HCT116 (cell line): ENCODE data around the gene IFT20. TPM values are rescaled to one million over a fixed set of nuclear protein-coding genes. Genes with fewer than 3 reads are reported as not detected.
A peak's percentile ranks its signal among the peaks of the same experiment; 100 is the strongest.

Experiments
- ATAC-seq: fragments of 200-7000 bp; cut with Tn5 transposase; 2 replicates; pipeline ENCODE4 v1.9.1; 2020; ENCODE audit warnings: mild to moderate bottlenecking, moderate library complexity
- BruUV-seq: library from RNA; stranded (reverse); fragments of 400-500 nt; replicated peaks from 2 replicates; lab custom pipeline; 2021; lab: Mats Ljungman, UMichigan
- CTCF ChIA-PET: fragments of 300-600 bp; sonication (Branson Sonifier 250); formaldehyde crosslinking; loops from one replicate; lab custom pipeline; 2021; ENCODE audit warnings: antibody characterized with exemption; lab: Charles Lee
- POLR2A ChIA-PET: fragments of 300-600, 350-600 bp; sonication (Branson Sonifier 250); formaldehyde crosslinking; loops from one replicate; lab custom pipeline; 2021; ENCODE audit warnings: antibody characterized with exemption; lab: Charles Lee
- RAD21 ChIA-PET, 2 experiments: fragments of 300-600 bp; sonication (Branson Sonifier 250); formaldehyde crosslinking; loops; one replicate each; lab custom pipeline; 2023; ENCODE audit warnings: low total read pairs in 2 of 2; ENCODE audit not compliant: uncharacterized antibody in 2 of 2, unreplicated experiment in 2 of 2, low non-redundant PET in 1 of 2; lab: Charles Lee
- DNase-seq: peaks from one replicate; pipeline ENCODE4 v3.0.0-alpha.2; 2010; ENCODE audit warnings: low read depth, low spot score
- H2AFZ ChIP-seq: fragments of 200-600 bp; shearing (Covaris generic), sonication (generic); 2 replicates; pipeline ENCODE4 v1.6.1; 2017; ENCODE audit warnings: low read depth, mixed run types, mixed read lengths, antibody characterized with exemption, low read length; ENCODE audit not compliant: poor library complexity, severe bottlenecking
- H3K27ac ChIP-seq: 2 replicates; pipeline ENCODE4 v1.5.1; 2012; ENCODE audit warnings: low read depth, low read length
- H3K27me3 ChIP-seq: fragments of 200-600 bp; sonication (generic); 2 replicates; pipeline ENCODE4 v1.6.1; 2016; ENCODE audit warnings: mixed run types, low read length, mixed read lengths; ENCODE audit not compliant: insufficient read depth
- H3K36me3 ChIP-seq, 2 experiments: fragments of 200-500 bp in 1 of 2; fragments of 200-600 bp in 1 of 2; sonication (Bioruptor generic) in 1 of 2; sonication (generic) in 1 of 2; 2 replicates each; pipeline versions ENCODE4 v1.5.1 to v1.6.1; 2014 to 2016; ENCODE audit warnings: low read length in 2 of 2, inconsistent platforms in 1 of 2, mixed read lengths in 1 of 2, mixed run types in 1 of 2; ENCODE audit not compliant: insufficient read depth in 2 of 2, control insufficient read depth in 1 of 2
- H3K4me1 ChIP-seq, 2 experiments: fragments of 200-600 bp in 1 of 2; sonication (generic) in 1 of 2; 2 replicates each; pipeline versions ENCODE4 v1.5.1 to v1.6.1; 2012 to 2017; ENCODE audit warnings: low read length in 2 of 2, inconsistent platforms in 1 of 2, mild to moderate bottlenecking in 1 of 2, mixed read lengths in 1 of 2, mixed run types in 1 of 2, moderate library complexity in 1 of 2; ENCODE audit not compliant: insufficient read depth in 2 of 2, control insufficient read depth in 1 of 2
- H3K4me2 ChIP-seq: fragments of 200-600 bp; sonication (generic); 2 replicates; pipeline ENCODE4 v1.6.1; 2017; ENCODE audit warnings: mixed run types, low read length, mixed read lengths
- H3K4me3 ChIP-seq, 2 experiments: fragments of 200-600 bp in 1 of 2; sonication (generic) in 1 of 2; replicated peaks in 1 of 2; 2 replicates each; pipeline ENCODE4 v1.5.1; 2011 to 2016; ENCODE audit warnings: low read length in 2 of 2, control low read depth in 1 of 2, low read depth in 1 of 2, mild to moderate bottlenecking in 1 of 2, mixed read lengths in 1 of 2, mixed run types in 1 of 2
- H3K79me2 ChIP-seq: fragments of 200-600 bp; sonication (generic); 2 replicates; pipeline ENCODE4 v1.6.1; 2017; ENCODE audit warnings: mild to moderate bottlenecking, mixed run types, low read length, moderate library complexity, mixed read lengths; ENCODE audit not compliant: insufficient read depth
- H3K9ac ChIP-seq: fragments of 200-600 bp; sonication (generic); 2 replicates; pipeline ENCODE4 v1.6.1; 2016; ENCODE audit warnings: low read length, mixed read lengths
- H3K9me2 ChIP-seq: fragments of 200-600 bp; sonication (generic), shearing (Covaris generic); 2 replicates; pipeline ENCODE4 v1.6.1; 2017; ENCODE audit warnings: mixed run types, mild to moderate bottlenecking, moderate library complexity; ENCODE audit not compliant: insufficient read depth
- H3K9me3 ChIP-seq, 2 experiments: fragments of 200-500 bp in 1 of 2; fragments of 200-600 bp in 1 of 2; sonication (Bioruptor generic) in 1 of 2; sonication (generic) in 1 of 2; 2 replicates each; pipeline ENCODE4 v1.6.1; 2014 to 2017; ENCODE audit warnings: low read length in 2 of 2, mixed read lengths in 2 of 2, inconsistent platforms in 1 of 2, low read depth in 1 of 2, mild to moderate bottlenecking in 1 of 2, mixed run types in 1 of 2, moderate library complexity in 1 of 2; ENCODE audit not compliant: control insufficient read depth in 1 of 2, insufficient read depth in 1 of 2
- H4K20me1 ChIP-seq: fragments of 200-600 bp; sonication (generic), shearing (Covaris generic); 2 replicates; pipeline ENCODE4 v1.6.1; 2017; ENCODE audit warnings: mixed run types, mild to moderate bottlenecking, moderate library complexity; ENCODE audit not compliant: insufficient read depth
- EGR1 ChIP-seq: IDR thresholded peaks from 2 replicates; pipeline ENCODE4 v1.6.1; 2012; ENCODE audit warnings: low read depth
- EZH2phosphoT487 ChIP-seq: fragments of 200-600 bp; IDR thresholded peaks from 2 replicates; pipeline ENCODE4 v1.6.1; 2018; ENCODE audit warnings: antibody characterized with exemption, borderline replicate concordance
- FOSL1 ChIP-seq: IDR thresholded peaks from 2 replicates; pipeline ENCODE4 v1.6.1; 2012; ENCODE audit warnings: low read depth
- POLR2A ChIP-seq: IDR thresholded peaks from 2 replicates; pipeline ENCODE4 v1.7.0; 2011; ENCODE audit warnings: borderline replicate concordance; ENCODE audit not compliant: insufficient read depth, insufficient read length; ENCODE audit errors: extremely low read depth
- POLR2AphosphoS5 ChIP-seq: IDR thresholded peaks from 2 replicates; pipeline ENCODE4 v1.6.1; 2011; ENCODE audit warnings: mild to moderate bottlenecking, low read depth, low read length, moderate library complexity
- RAD21 ChIP-seq: IDR thresholded peaks from 2 replicates; pipeline ENCODE4 v1.6.1; 2012; ENCODE audit warnings: low read depth, mild to moderate bottlenecking
- SIN3A ChIP-seq: IDR thresholded peaks from 2 replicates; pipeline ENCODE4 v1.6.1; 2012; ENCODE audit warnings: low read depth
- SP1 ChIP-seq: IDR thresholded peaks from 2 replicates; pipeline ENCODE4 v1.6.1; 2012; ENCODE audit warnings: low read depth
- TCF7L2 ChIP-seq: IDR thresholded peaks from 2 replicates; pipeline ENCODE4 v1.7.0; 2011; ENCODE audit warnings: borderline replicate concordance, inconsistent platforms; ENCODE audit not compliant: insufficient read depth, insufficient read length; ENCODE audit errors: extremely low read depth
- YY1 ChIP-seq: IDR thresholded peaks from 2 replicates; pipeline ENCODE4 v1.6.1; 2011; ENCODE audit warnings: low read length, low read depth, moderate library complexity, mild to moderate bottlenecking; ENCODE audit not compliant: insufficient replicate concordance; ENCODE audit errors: extremely low read depth
- ZFX ChIP-seq: fragments of 450-650 bp; IDR thresholded peaks from 2 replicates; pipeline ENCODE4 v1.6.1; 2017
- intact Hi-C: fragments of 100-400 bp; cut with micrococcal nuclease; formaldehyde crosslinking; loops from 2 replicates; pipeline ENCODE4 v1.10.0; 2022
- total RNA-seq: library from RNA; stranded (reverse); gene quantifications from one replicate; pipeline ENCODE4 v1.2.1, GENCODE V29; 2021; ENCODE audit not compliant: unreplicated experiment
- TF ChIP-seq, protein P1 (sequence below): IDR thresholded peaks from 2 replicates; pipeline ENCODE4 v1.6.1; 2012
- TF ChIP-seq, protein P2 (sequence below): IDR thresholded peaks from 2 replicates; pipeline ENCODE4 v1.6.1; 2012
- TF ChIP-seq, protein P3 (sequence below), 3 experiments: fragments of 200-600 bp in 1 of 3; sonication (generic) in 1 of 3; IDR thresholded peaks in 2 of 3; conservative IDR thresholded peaks in 1 of 3; 2 replicates each; pipeline ENCODE4 v1.5.1; 2012 to 2017; ENCODE audit warnings: low read depth in 2 of 3, low read length in 2 of 3, antibody characterized with exemption in 1 of 3, borderline replicate concordance in 1 of 3, control low read depth in 1 of 3, mild to moderate bottlenecking in 1 of 3, mixed read lengths in 1 of 3, mixed run types in 1 of 3, moderate library complexity in 1 of 3; ENCODE audit not compliant: insufficient read depth in 1 of 3
- TF ChIP-seq, protein P4 (sequence below): IDR thresholded peaks from 2 replicates; pipeline ENCODE4 v1.6.1; 2011; ENCODE audit warnings: mild to moderate bottlenecking, low read length, moderate library complexity; ENCODE audit not compliant: insufficient replicate concordance; ENCODE audit errors: extremely low read depth

The IFT20 gene
- total RNA-seq, 1 experiment from 2014 or later: 21.7 TPM

DNA sequence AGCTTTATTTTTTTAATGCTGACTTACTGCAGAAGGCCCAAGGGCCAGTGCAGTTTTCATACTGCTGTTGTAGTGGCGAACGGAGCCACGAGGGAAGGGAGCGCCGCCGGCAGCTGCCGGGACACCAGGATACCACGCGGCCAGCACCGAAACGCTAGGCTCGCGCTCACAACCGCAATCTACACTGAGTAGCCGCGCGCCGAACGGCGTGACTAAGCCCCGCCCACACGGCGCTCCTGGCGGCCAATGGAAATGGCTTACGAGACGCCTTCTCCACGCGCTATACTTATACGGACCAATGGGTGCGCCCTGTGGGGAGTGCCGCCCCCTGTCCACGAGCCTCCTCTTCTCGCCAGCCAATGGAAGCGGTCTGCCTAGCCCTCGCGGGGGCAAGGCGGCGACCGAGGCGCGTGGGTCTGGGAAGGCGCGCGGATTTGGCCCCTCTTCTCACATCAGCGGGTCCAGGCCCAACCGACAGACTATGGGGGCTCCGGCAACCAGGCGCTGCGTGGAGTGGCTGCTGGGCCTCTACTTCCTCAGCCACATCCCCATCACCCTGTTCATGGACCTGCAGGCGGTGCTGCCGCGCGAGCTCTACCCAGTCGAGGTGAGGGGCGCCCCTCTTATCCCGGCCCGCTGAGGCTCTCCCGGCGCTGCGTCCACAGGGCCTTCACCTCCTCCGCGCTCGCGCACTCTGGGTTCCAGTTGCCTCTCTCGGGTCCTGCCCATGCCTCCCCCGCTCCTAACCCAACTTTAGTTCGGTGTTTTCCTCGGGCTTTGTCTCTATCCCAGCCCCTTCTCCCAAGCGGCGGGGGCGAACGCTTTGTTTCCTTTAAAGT is 16.3 kb downstream of the IFT20 start, which contains the start of gene TMEM97:
Gene TMEM97, plus strand, starts transcription at position 442 of the 839 bp plus-strand sequence. Its CDS starts 40 bp downstream, at position 482.
- Histone ChIP-seq H3K9me2 (no peaks in the 10 kb centered on the region), H4K20me1 (no peaks in the 10 kb centered on the region), H3K9ac (peak within 1 kb of the TSS; percentile 91), H3K79me2 (peaks cover 49% of the 10 kb centered on the region), H3K27ac (peak within 1 kb of the TSS; percentile 71), H3K27me3 (no peaks in the 10 kb centered on the region), H3K4me1 (peaks cover 12 to 26% of the 10 kb centered on the region in 2 experiments; a peak in 3 of 4 replicates), H3K36me3 (peaks cover 0 to 6% of the 10 kb centered on the region in 2 experiments; a peak in 1 of 4 replicates), H3K4me3 (peak within 1 kb of the TSS; percentile 86 to 95), H3K9me3 (no peaks in the 10 kb centered on the region), H2AFZ (no peak within 1 kb of the TSS), H3K4me2 (peak within 1 kb of the TSS; percentile 98)
- ChIA-PET CTCF (interaction anchor here (0.6 to 0.9 kb wide), 2 partner anchors 16 to 106 kb away, joined by 3 read pairs; partner anchors contain the start of genes IFT20 and TNFAIP1), RAD21 (no interaction called here), POLR2A (interaction anchor here (2.4 kb wide), 1 partner anchor 17 kb away, joined by 8 read pairs; the partner anchor contains the start of genes IFT20 and TNFAIP1)
- peak; percentile 29 for TF ChIP-seq POLR2A
- TF ChIP-seq FOSL1: no peak
- TF ChIP-seq SP1: peak; percentile 95
- TF ChIP-seq SIN3A: 0 out of 2 replicates have a peak, but pooled peaks have one; percentile 61
- no peak for TF ChIP-seq TCF7L2
- TF ChIP-seq, protein P1, sequence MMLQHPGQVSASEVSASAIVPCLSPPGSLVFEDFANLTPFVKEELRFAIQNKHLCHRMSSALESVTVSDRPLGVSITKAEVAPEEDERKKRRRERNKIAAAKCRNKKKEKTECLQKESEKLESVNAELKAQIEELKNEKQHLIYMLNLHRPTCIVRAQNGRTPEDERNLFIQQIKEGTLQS: no peak
- TF ChIP-seq EZH2phosphoT487: no peak
- TF ChIP-seq RAD21: no peak
- TF ChIP-seq POLR2AphosphoS5: peak; percentile 82
- TF ChIP-seq ZFX: peak; percentile 76; the same call in 1 of the 2 replicates
- TF ChIP-seq, protein P2, sequence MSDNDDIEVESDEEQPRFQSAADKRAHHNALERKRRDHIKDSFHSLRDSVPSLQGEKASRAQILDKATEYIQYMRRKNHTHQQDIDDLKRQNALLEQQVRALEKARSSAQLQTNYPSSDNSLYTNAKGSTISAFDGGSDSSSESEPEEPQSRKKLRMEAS: peak; percentile 95
- no peak for TF ChIP-seq YY1
- peak; percentile 61 for TF ChIP-seq EGR1
- TF ChIP-seq, protein P3, sequence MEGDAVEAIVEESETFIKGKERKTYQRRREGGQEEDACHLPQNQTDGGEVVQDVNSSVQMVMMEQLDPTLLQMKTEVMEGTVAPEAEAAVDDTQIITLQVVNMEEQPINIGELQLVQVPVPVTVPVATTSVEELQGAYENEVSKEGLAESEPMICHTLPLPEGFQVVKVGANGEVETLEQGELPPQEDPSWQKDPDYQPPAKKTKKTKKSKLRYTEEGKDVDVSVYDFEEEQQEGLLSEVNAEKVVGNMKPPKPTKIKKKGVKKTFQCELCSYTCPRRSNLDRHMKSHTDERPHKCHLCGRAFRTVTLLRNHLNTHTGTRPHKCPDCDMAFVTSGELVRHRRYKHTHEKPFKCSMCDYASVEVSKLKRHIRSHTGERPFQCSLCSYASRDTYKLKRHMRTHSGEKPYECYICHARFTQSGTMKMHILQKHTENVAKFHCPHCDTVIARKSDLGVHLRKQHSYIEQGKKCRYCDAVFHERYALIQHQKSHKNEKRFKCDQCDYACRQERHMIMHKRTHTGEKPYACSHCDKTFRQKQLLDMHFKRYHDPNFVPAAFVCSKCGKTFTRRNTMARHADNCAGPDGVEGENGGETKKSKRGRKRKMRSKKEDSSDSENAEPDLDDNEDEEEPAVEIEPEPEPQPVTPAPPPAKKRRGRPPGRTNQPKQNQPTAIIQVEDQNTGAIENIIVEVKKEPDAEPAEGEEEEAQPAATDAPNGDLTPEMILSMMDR (IDR thresholded peaks at IDR 0.05 in 2 of 3, conservative IDR thresholded peaks at IDR 0.05 in 1 of 3; ENCODE audit: borderline replicate concordance in 1 of 3, insufficient read depth in 1 of 3, low read depth in 2 of 3, low read length in 2 of 3): 0 out of 6 replicates have a peak, but pooled peaks of 1 of the 3 experiments have one; percentile 2
- TF ChIP-seq, protein P4, sequence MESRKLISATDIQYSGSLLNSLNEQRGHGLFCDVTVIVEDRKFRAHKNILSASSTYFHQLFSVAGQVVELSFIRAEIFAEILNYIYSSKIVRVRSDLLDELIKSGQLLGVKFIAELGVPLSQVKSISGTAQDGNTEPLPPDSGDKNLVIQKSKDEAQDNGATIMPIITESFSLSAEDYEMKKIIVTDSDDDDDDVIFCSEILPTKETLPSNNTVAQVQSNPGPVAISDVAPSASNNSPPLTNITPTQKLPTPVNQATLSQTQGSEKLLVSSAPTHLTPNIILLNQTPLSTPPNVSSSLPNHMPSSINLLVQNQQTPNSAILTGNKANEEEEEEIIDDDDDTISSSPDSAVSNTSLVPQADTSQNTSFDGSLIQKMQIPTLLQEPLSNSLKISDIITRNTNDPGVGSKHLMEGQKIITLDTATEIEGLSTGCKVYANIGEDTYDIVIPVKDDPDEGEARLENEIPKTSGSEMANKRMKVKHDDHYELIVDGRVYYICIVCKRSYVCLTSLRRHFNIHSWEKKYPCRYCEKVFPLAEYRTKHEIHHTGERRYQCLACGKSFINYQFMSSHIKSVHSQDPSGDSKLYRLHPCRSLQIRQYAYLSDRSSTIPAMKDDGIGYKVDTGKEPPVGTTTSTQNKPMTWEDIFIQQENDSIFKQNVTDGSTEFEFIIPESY: no peak
- intact Hi-C loops: loop anchor here (1.0 to 10.0 kb wide), 2 partner anchors 16 to 56 kb away; partner anchors contain the start of genes IFT20, SARM1, TNFAIP1 and VTN
- no TSS peak for BruUV-seq
- peak; percentile 97 for ATAC-seq
- peak; percentile 90 for DNase-seq
